ENCODE measurements around the gene PPA1. TPM values are rescaled to one million over a fixed set of nuclear protein-coding genes. Genes with fewer than 3 reads are reported as not detected.
"Not testable (repeated sequence)": the region's sequence is repeated elsewhere in the genome, so short reads cannot be mapped to it uniquely, and the experiment has no call there.

PPA1 gene
- total RNA-seq, 2 experiments from 2014 or later: 357 to 368 TPM

- DNase-seq (no peak), ATAC-seq (no peak)
- intact Hi-C loops (cut with micrococcal nuclease): no loop called here
- Mint-ChIP-seq H3K4me1 (ENCODE audit: low read depth) (peaks cover 8% of the 10 kb centered on the region), H3K27ac (no peak overlapping the region), H3K27me3 (peaks cover 27% of the 10 kb centered on the region), H3K4me3 (no peak overlapping the region), H3K36me3 (ENCODE audit: low read depth) (no peaks in the 10 kb centered on the region), H3K9me3 (no peaks in the 10 kb centered on the region)
- ChIA-PET POLR2A (interaction anchor here (0.9 kb wide), 1 partner anchor 19 kb away, joined by 3 read pairs; no protein-coding TSS in a partner anchor), CTCF (interaction anchor here (0.9 to 5.9 kb wide), 3 partner anchors 21 to 135 kb away, joined by 3 to 30 read pairs (median 3); no protein-coding TSS in a partner anchor)
- TF ChIP-seq CTCF (IDR thresholded peaks at IDR 0.05): no peak
Measured at GRCh38 chr10:70250961-70251680, 17.9 kb upstream of the PPA1 start.

- ChIA-PET POLR2A (no interaction called here), CTCF (interaction anchor here (1.2 to 1.5 kb wide), 2 partner anchors 26 to 132 kb away, joined by 3 read pairs; no protein-coding TSS in a partner anchor)
- peaks cover 6% of the 10 kb centered on the region for H3K27me3 Mint-ChIP-seq
- no peaks in the 10 kb centered on the region for H3K9me3 Mint-ChIP-seq
- no peak for TF ChIP-seq CTCF (IDR thresholded peaks at IDR 0.05)
- no peak overlapping the region for H3K27ac Mint-ChIP-seq
- no peak overlapping the region for H3K4me3 Mint-ChIP-seq
- ATAC-seq: no peak
- no peaks in the 10 kb centered on the region for H3K36me3 Mint-ChIP-seq (ENCODE audit: low read depth)
- intact Hi-C loops (cut with micrococcal nuclease): no loop called here
- DNase-seq: no peak
- no peaks in the 10 kb centered on the region for H3K4me1 Mint-ChIP-seq (ENCODE audit: low read depth)
Measured at GRCh38 chr10:70247360-70247759, 14.1 kb upstream of the PPA1 start.

GRCh38 chr10:70241081-70241480, 7.9 kb upstream of the PPA1 start:
- POLR2A ChIA-PET: interaction anchor here (1.3 kb wide), 1 partner anchor 9 kb away, joined by 3 read pairs; no protein-coding TSS in a partner anchor
- H3K4me3 Mint-ChIP-seq: no peak overlapping the region
- no peaks in the 10 kb centered on the region for H3K9me3 Mint-ChIP-seq
- no peak for TF ChIP-seq CTCF (IDR thresholded peaks at IDR 0.05)
- peaks cover 7% of the 10 kb centered on the region for H3K4me1 Mint-ChIP-seq (ENCODE audit: low read depth)
- no peak overlapping the region for H3K27ac Mint-ChIP-seq
- H3K36me3 Mint-ChIP-seq (ENCODE audit: low read depth): no peaks in the 10 kb centered on the region
- intact Hi-C loops (cut with micrococcal nuclease): no loop called here
- no peak for DNase-seq
- H3K27me3 Mint-ChIP-seq: no peaks in the 10 kb centered on the region
- no peak for ATAC-seq
- CTCF ChIA-PET: interaction anchor here (0.7 to 1.4 kb wide), 2 partner anchors 20 to 24 kb away, joined by 3 to 4 read pairs; no protein-coding TSS in a partner anchor

- CTCF ChIA-PET; H3K4me3 Mint-ChIP-seq; H3K36me3 Mint-ChIP-seq (ENCODE audit: low read depth); H3K27me3 Mint-ChIP-seq; intact Hi-C loops (cut with micrococcal nuclease); ATAC-seq; POLR2A ChIA-PET; DNase-seq; H3K9me3 Mint-ChIP-seq; H3K27ac Mint-ChIP-seq: not testable (repeated sequence)
- H3K4me1 Mint-ChIP-seq (ENCODE audit: low read depth): peaks cover 12% of the 10 kb centered on the region
Measured at GRCh38 chr10:70239986-70240385, 6.8 kb upstream of the PPA1 start.

GRCh38 chr10:70239077-70239976, 6.1 kb upstream of the PPA1 start:
- H3K27ac Mint-ChIP-seq: not testable (repeated sequence)

GRCh38 chr10:70237958-70238536, 4.8 kb upstream of the PPA1 start:
- CTCF ChIA-PET: interaction anchor here (1.2 kb wide), 1 partner anchor 28 kb away, joined by 4 read pairs; no protein-coding TSS in a partner anchor
- H3K4me1 Mint-ChIP-seq (ENCODE audit: low read depth): peaks cover 20% of the 10 kb centered on the region
- H3K9me3 Mint-ChIP-seq; H3K27me3 Mint-ChIP-seq; H3K36me3 Mint-ChIP-seq (ENCODE audit: low read depth); H3K27ac Mint-ChIP-seq; intact Hi-C loops (cut with micrococcal nuclease); ATAC-seq; POLR2A ChIA-PET; DNase-seq; H3K4me3 Mint-ChIP-seq: not testable (repeated sequence)

More at GRCh38 chr10:70239077-70239976, 6.1 kb upstream of the PPA1 start:
- DNase-seq; POLR2A ChIA-PET; H3K27me3 Mint-ChIP-seq; CTCF ChIA-PET; H3K4me3 Mint-ChIP-seq; intact Hi-C loops (cut with micrococcal nuclease); H3K36me3 Mint-ChIP-seq (ENCODE audit: low read depth); H3K9me3 Mint-ChIP-seq; ATAC-seq: not testable (repeated sequence)
- H3K4me1 Mint-ChIP-seq (ENCODE audit: low read depth): peaks cover 16% of the 10 kb centered on the region

Data from activated CD8-positive, alpha-beta T cell treated with anti-CD3 and anti-CD28 coated beads for 36 hours (primary cell).